CD8-positive, alpha-beta memory T cell (primary cell): ENCODE data around the gene ATXN7L3. TPM values are rescaled to one million over a fixed set of nuclear protein-coding genes. Genes with fewer than 3 reads are reported as not detected.
A peak's percentile ranks its signal among the peaks of the same experiment; 100 is the strongest.

ENCODE experiments used
- CTCF ChIA-PET: fragments of 350-600 bp; sonication (Branson Sonifier 250); formaldehyde crosslinking; loops from one replicate; lab custom pipeline; 2021; ENCODE audit warnings: antibody characterized with exemption; lab: Charles Lee
- POLR2A ChIA-PET: fragments of 350-600 bp; sonication (Branson Sonifier 250); formaldehyde crosslinking; loops from one replicate; lab custom pipeline; 2021; ENCODE audit warnings: antibody characterized with exemption; lab: Charles Lee
- DNase-seq, 5 donors: peaks; one replicate each; pipeline versions ENCODE4 v3.0.0 to v3.0.0-alpha.2; 2020 to 2022; ENCODE audit warnings: mixed read lengths in 1 of 5
- H3K27ac ChIP-seq: one replicate; pipeline ENCODE4 v1.7.0; 2013; ENCODE audit warnings: low read depth, mild to moderate bottlenecking, low read length, moderate library complexity
- H3K27me3 ChIP-seq: 2 replicates; pipeline ENCODE4 v1.7.0; 2013; ENCODE audit warnings: low read length, mild to moderate bottlenecking; ENCODE audit not compliant: insufficient read depth, poor library complexity, severe bottlenecking
- H3K36me3 ChIP-seq: 2 replicates; pipeline ENCODE4 v1.7.0; 2013; ENCODE audit warnings: mild to moderate bottlenecking, low read length, moderate library complexity; ENCODE audit not compliant: insufficient read depth
- H3K4me1 ChIP-seq: 2 replicates; pipeline ENCODE4 v1.7.0; 2013; ENCODE audit warnings: mild to moderate bottlenecking, low read length, moderate library complexity; ENCODE audit not compliant: insufficient read depth
- H3K4me3 ChIP-seq: 2 replicates; pipeline ENCODE4 v1.7.0; 2013; ENCODE audit warnings: mild to moderate bottlenecking, low read length
- H3K9me3 ChIP-seq: 2 replicates; pipeline ENCODE4 v1.7.0; 2013; ENCODE audit warnings: mild to moderate bottlenecking, low read length
- H3K27ac Mint-ChIP-seq, 8 donors: one replicate each; pipeline ENCODE4 v1.8.0; 2020 to 2021; ENCODE audit warnings: mixed read lengths in 8 of 8, mild to moderate bottlenecking in 6 of 8, inconsistent platforms in 3 of 8, moderate library complexity in 3 of 8
- H3K27me3 Mint-ChIP-seq, 2 donors: one replicate each; pipeline ENCODE4 v1.8.0; 2020 to 2021; ENCODE audit warnings: mixed read lengths in 2 of 2, mild to moderate bottlenecking in 1 of 2, moderate library complexity in 1 of 2
- H3K36me3 Mint-ChIP-seq, 3 donors: one replicate each; pipeline ENCODE4 v1.8.0; 2020 to 2021; ENCODE audit warnings: mixed read lengths in 3 of 3, inconsistent platforms in 1 of 3, mild to moderate bottlenecking in 1 of 3
- H3K4me1 Mint-ChIP-seq, 3 donors: one replicate each; pipeline ENCODE4 v1.8.0; 2020 to 2021; ENCODE audit warnings: mixed read lengths in 3 of 3, inconsistent platforms in 1 of 3, mild to moderate bottlenecking in 1 of 3
- H3K4me3 Mint-ChIP-seq, 7 donors: one replicate each; pipeline ENCODE4 v1.8.0; 2020 to 2021; ENCODE audit warnings: mixed read lengths in 7 of 7, mild to moderate bottlenecking in 6 of 7, moderate library complexity in 4 of 7, inconsistent platforms in 2 of 7
- H3K9me3 Mint-ChIP-seq, 5 donors: one replicate each; pipeline ENCODE4 v1.8.0; 2020 to 2022; ENCODE audit warnings: mixed read lengths in 5 of 5, mild to moderate bottlenecking in 3 of 5, moderate library complexity in 2 of 5, inconsistent platforms in 1 of 5
- polyA plus RNA-seq: library from polyadenylated mRNA; unstranded; fragments of 300-500 nt; fragmentation: Illumina TruSeq; gene quantifications from one replicate; pipeline ENCODE4 v1.2.3, GENCODE V29; 2021
- total RNA-seq, 2 experiments: library from RNA; stranded (reverse); gene quantifications; one replicate each; pipeline ENCODE4 v1.2.3, GENCODE V29; 2021

Gene ATXN7L3
- total and polyA plus RNA-seq, 3 experiments from 2014 or later = 15.4 to 111 (median 96.6) TPM

- Mint-ChIP-seq H3K27me3 (no peaks in the 10 kb centered on the region), H3K9me3 (no peaks in the 10 kb centered on the region), H3K27ac (peak overlapping the region; percentile 80 to 99 (median 96)), H3K36me3 (peaks cover 2 to 21% (median 4%) of the 10 kb centered on the region in 3 donors), H3K4me3 (peak overlapping the region; percentile 89 to 100 (median 96)), H3K4me1 (peaks cover 24 to 33% (median 26%) of the 10 kb centered on the region in 3 donors)
- CTCF ChIA-PET = interaction anchor here (0.6 to 5.7 kb wide), 17 partner anchors 11 to 156 kb away, joined by 3 to 50 read pairs (median 3); partner anchors contain the start of genes GRN and TMUB2
- H3K9me3 ChIP-seq = no peaks in the 10 kb centered on the region
- POLR2A ChIA-PET = interaction anchor here (0.6 to 6.2 kb wide), 15 partner anchors 11 to 132 kb away, joined by 3 to 58 read pairs (median 6); partner anchors contain the start of genes ATXN7L3, GRN, HDAC5 and RUNDC3A
- peak overlapping the region; percentile 89 for H3K4me3 ChIP-seq
- DNase-seq = peak; percentile 48 to 74 (median 68)
- H3K36me3 ChIP-seq = no peaks in the 10 kb centered on the region
- no peaks in the 10 kb centered on the region for H3K27me3 ChIP-seq
- H3K4me1 ChIP-seq = peaks cover 28% of the 10 kb centered on the region
- H3K27ac ChIP-seq = peak overlapping the region; percentile 59
These were observed 21.6 kb upstream of the ATXN7L3 start for GRCh38 chr17:44221084-44221861.

DNA sequence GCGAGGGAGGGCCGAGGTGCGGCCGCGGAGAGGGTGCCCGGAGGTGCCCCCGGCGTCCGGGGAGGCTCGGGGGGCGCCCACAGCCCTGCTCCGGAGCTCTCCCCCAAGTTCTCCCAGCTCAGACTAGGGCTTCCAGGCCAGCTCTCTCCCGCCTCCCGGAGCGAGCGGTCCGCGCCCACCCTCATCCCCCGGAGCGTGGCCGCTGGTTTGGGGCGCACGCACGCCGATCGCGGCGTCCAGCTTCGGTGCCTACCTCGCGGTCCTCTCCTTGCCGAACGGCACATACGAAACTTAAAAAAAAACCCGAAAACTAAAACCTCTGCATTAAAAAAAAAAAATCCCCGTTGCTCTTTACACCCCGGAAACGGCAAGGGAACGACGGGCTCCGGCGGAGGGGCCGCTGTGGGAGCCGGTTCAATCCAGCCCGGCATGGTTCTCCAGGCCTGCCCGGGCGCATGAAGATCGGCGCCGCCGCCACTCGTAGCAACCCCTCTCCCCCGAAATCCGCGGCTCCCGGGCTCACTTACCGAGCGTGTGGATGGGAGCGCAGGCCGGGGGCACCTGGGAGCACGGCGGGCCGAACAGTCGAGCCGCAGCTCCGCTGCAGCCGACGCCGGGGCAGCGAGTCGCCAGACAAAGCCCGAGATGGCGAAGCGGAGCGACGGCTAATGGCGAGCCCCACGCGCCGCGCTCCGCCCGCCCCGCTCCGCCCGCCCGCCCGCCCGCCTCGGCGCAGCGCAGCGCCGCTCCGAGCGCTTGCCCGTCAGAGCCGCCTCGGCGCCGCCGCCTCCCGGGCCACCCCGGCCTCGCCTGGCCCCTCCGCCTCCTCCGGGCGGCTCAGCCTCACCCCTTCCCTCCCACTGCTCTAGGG, 20.8 kb upstream of the ATXN7L3 start:
- CTCF ChIA-PET = interaction anchor here (0.8 to 5.7 kb wide), 17 partner anchors 10 to 125 kb away, joined by 3 to 50 read pairs (median 5); partner anchors contain the start of genes GRN, HDAC5 and SLC25A39
- Mint-ChIP-seq H3K4me1 (peaks cover 32 to 41% (median 34%) of the 10 kb centered on the region in 3 donors), H3K9me3 (no peaks in the 10 kb centered on the region), H3K4me3 (peak overlapping the region; percentile 89 to 100 (median 96)), H3K27ac (peak overlapping the region; percentile 87 to 99 (median 91)), H3K36me3 (peaks cover 6 to 30% (median 8%) of the 10 kb centered on the region in 3 donors), H3K27me3 (no peaks in the 10 kb centered on the region)
- peaks cover 7% of the 10 kb centered on the region for H3K36me3 ChIP-seq
- peak overlapping the region; percentile 89 for H3K4me3 ChIP-seq
- no peaks in the 10 kb centered on the region for H3K27me3 ChIP-seq
- peak overlapping the region; percentile 85 for H3K27ac ChIP-seq
- POLR2A ChIA-PET = interaction anchor here (0.6 to 6.2 kb wide), 18 partner anchors 8 to 130 kb away, joined by 3 to 58 read pairs (median 6); partner anchors contain the start of genes ATXN7L3, GRN, HDAC5 and RUNDC3A
- DNase-seq = peak; percentile 45 to 79 (median 63)
- H3K4me1 ChIP-seq = peaks cover 36% of the 10 kb centered on the region
- no peaks in the 10 kb centered on the region for H3K9me3 ChIP-seq

- peak; percentile 62 to 85 (median 80) for DNase-seq
- Histone ChIP-seq H3K9me3 (no peaks in the 10 kb centered on the region), H3K27me3 (no peaks in the 10 kb centered on the region), H3K4me1 (peaks cover 43% of the 10 kb centered on the region), H3K27ac (peak within 1 kb of the TSS; percentile 85), H3K4me3 (peak within 1 kb of the TSS; percentile 78), H3K36me3 (peaks cover 14% of the 10 kb centered on the region)
- H3K4me1 Mint-ChIP-seq = peaks cover 40 to 49% (median 41%) of the 10 kb centered on the region in 3 donors
- peaks cover 10 to 37% (median 13%) of the 10 kb centered on the region in 3 donors for H3K36me3 Mint-ChIP-seq
- ChIA-PET CTCF (interaction anchor here (0.8 to 5.7 kb wide), 12 partner anchors 10 to 126 kb away, joined by 3 to 50 read pairs (median 6); partner anchors contain the start of genes GRN, HDAC5 and SLC25A39), POLR2A (interaction anchor here (0.6 to 6.2 kb wide), 16 partner anchors 9 to 131 kb away, joined by 3 to 58 read pairs (median 4); partner anchors contain the start of genes ATXN7L3, HDAC5, SLC25A39 and TMUB2)
- H3K4me3 Mint-ChIP-seq = peak within 1 kb of the TSS; percentile 89 to 100 (median 93)
- H3K27me3 Mint-ChIP-seq = no peaks in the 10 kb centered on the region
- no peaks in the 10 kb centered on the region for H3K9me3 Mint-ChIP-seq
- peak within 1 kb of the TSS; percentile 87 to 99 (median 91) for H3K27ac Mint-ChIP-seq
These were observed 20.0 kb upstream of the ATXN7L3 start, which contains the start of gene UBTF for GRCh38 chr17:44219616-44220212. Gene UBTF, minus strand, starts transcription at chr17:44219675. Its CDS starts 1,446 bp downstream, at chr17:44218229.

- ChIA-PET POLR2A (interaction anchor here (0.6 to 6.2 kb wide), 12 partner anchors 8 to 132 kb away, joined by 3 to 58 read pairs (median 4); partner anchors contain the start of genes ATXN7L3, SLC25A39 and TMUB2), CTCF (interaction anchor here (1.1 to 5.7 kb wide), 9 partner anchors 9 to 126 kb away, joined by 3 to 50 read pairs (median 6); partner anchors contain the start of genes GRN, HDAC5 and SLC25A39)
- peak; percentile 59 to 80 (median 77) for DNase-seq
- H3K9me3 ChIP-seq = no peaks in the 10 kb centered on the region
- peaks cover 11 to 42% (median 15%) of the 10 kb centered on the region in 3 donors for H3K36me3 Mint-ChIP-seq
- H3K9me3 Mint-ChIP-seq = no peaks in the 10 kb centered on the region
- peaks cover 20% of the 10 kb centered on the region for H3K36me3 ChIP-seq
- no peaks in the 10 kb centered on the region for H3K27me3 ChIP-seq
- peak overlapping the region; percentile 39 for H3K4me3 ChIP-seq
- no peak overlapping the region for H3K27ac Mint-ChIP-seq
- no peaks in the 10 kb centered on the region for H3K27me3 Mint-ChIP-seq
- H3K4me3 Mint-ChIP-seq = peak overlapping the region in 6 of 7 donors; percentile 43 to 61 (median 52)
- H3K4me1 ChIP-seq = peaks cover 49% of the 10 kb centered on the region
- H3K27ac ChIP-seq = peak overlapping the region; percentile 62
- H3K4me1 Mint-ChIP-seq = peaks cover 45 to 54% (median 47%) of the 10 kb centered on the region in 3 donors
These were observed 19.5 kb upstream of the ATXN7L3 start for GRCh38 chr17:44219108-44219615.

DNA sequence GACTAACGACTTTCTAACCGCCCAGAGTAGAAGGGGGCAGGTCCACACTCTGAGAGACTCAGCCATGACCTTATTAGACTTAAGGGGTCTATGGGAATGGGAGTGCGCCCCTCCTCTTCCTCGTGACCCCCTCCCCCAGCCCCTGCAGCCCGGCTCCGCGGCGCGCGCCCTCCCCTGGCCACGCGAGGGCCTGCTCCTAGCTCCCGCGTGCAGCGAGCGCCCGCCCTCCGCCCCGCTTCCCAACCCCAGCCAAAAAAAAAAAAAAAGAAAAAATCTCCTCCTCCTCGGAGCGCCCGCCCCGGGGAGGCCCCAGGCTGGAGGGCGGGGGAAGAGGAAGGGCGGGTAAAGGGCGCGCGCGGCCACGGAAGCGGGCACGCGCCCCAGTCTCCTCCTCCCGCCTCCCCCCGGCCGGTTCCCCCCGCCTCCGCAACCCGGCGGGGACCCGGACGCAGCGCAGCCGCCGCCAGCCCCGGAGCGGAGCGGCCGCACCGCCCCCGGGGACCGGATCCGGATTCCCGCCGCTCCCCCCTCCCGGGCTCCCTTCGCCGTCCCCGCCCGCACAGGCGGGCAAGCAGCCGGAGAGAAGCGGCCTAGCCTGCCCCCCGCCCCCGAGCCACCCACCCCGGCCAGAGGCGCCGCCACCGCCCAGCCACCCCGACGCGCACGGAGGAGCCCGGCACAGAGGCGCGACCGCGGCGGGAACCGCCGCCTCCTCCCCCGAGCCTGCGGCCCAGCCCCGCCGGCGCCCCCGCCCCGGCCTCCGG, 18.8 kb upstream of the ATXN7L3 start:
- Mint-ChIP-seq H3K4me3 (peak overlapping the region; percentile 76 to 89 (median 81)), H3K4me1 (peaks cover 52 to 60% (median 53%) of the 10 kb centered on the region in 3 donors), H3K27ac (peak overlapping the region in 7 of 8 donors; percentile 77 to 97 (median 85)), H3K9me3 (no peaks in the 10 kb centered on the region), H3K27me3 (no peaks in the 10 kb centered on the region), H3K36me3 (peaks cover 11 to 49% (median 21%) of the 10 kb centered on the region in 3 donors)
- no peaks in the 10 kb centered on the region for H3K27me3 ChIP-seq
- POLR2A ChIA-PET = interaction anchor here (0.6 to 6.2 kb wide), 14 partner anchors 8 to 858 kb away, joined by 3 to 58 read pairs (median 8); partner anchors contain the start of genes ATXN7L3, SLC25A39 and TMUB2
- CTCF ChIA-PET = interaction anchor here (0.8 to 5.7 kb wide), 4 partner anchors 9 to 113 kb away, joined by 3 to 50 read pairs (median 8); no protein-coding TSS in a partner anchor
- peaks cover 55% of the 10 kb centered on the region for H3K4me1 ChIP-seq
- peak; percentile 81 to 93 (median 90) for DNase-seq
- peak overlapping the region; percentile 81 for H3K27ac ChIP-seq
- no peaks in the 10 kb centered on the region for H3K9me3 ChIP-seq
- peaks cover 20% of the 10 kb centered on the region for H3K36me3 ChIP-seq
- peak overlapping the region; percentile 59 for H3K4me3 ChIP-seq

GRCh38 chr17:44217738-44218343, 18.2 kb upstream of the ATXN7L3 start:
- H3K36me3 ChIP-seq = peaks cover 20% of the 10 kb centered on the region
- peaks cover 11 to 56% (median 22%) of the 10 kb centered on the region in 3 donors for H3K36me3 Mint-ChIP-seq
- peak overlapping the region; percentile 81 for H3K27ac ChIP-seq
- peak overlapping the region; percentile 61 to 97 (median 84) for H3K27ac Mint-ChIP-seq
- peaks cover 62% of the 10 kb centered on the region for H3K4me1 ChIP-seq
- H3K27me3 ChIP-seq = no peaks in the 10 kb centered on the region
- H3K4me1 Mint-ChIP-seq = peaks cover 56 to 65% (median 56%) of the 10 kb centered on the region in 3 donors
- H3K9me3 ChIP-seq = no peaks in the 10 kb centered on the region
- H3K27me3 Mint-ChIP-seq = no peaks in the 10 kb centered on the region
- H3K4me3 ChIP-seq = peak overlapping the region; percentile 59
- no peaks in the 10 kb centered on the region for H3K9me3 Mint-ChIP-seq
- ChIA-PET CTCF (interaction anchor here (0.8 to 11.1 kb wide), 9 partner anchors 8 to 128 kb away, joined by 3 to 100 read pairs (median 8); partner anchors contain the start of genes GRN and SLC25A39), POLR2A (interaction anchor here (0.6 to 6.2 kb wide), 15 partner anchors 7 to 857 kb away, joined by 3 to 58 read pairs (median 10); partner anchors contain the start of genes ATXN7L3, SLC25A39 and TMUB2)
- DNase-seq = peak in 1 of 5 donors; percentile 59
- H3K4me3 Mint-ChIP-seq = peak overlapping the region; percentile 76 to 89 (median 81)
